ENCODE measurements around the gene CISD1. TPM values are rescaled to one million over a fixed set of nuclear protein-coding genes. Genes with fewer than 3 reads are reported as not detected.
A peak's percentile ranks its signal among the peaks of the same experiment; 100 is the strongest.
"Not testable (repeated sequence)": the region's sequence is repeated elsewhere in the genome, so short reads cannot be mapped to it uniquely, and the experiment has no call there.

The CISD1 gene
- 51.7 and 55.2 TPM in 2 replicates for polyA plus RNA-seq (2014; cell fraction: cytosol; rRNA removed)
- polyA plus RNA-seq (2014; cell fraction: nucleus; rRNA removed): 42.4 and 60.5 TPM in 2 replicates

DNA sequence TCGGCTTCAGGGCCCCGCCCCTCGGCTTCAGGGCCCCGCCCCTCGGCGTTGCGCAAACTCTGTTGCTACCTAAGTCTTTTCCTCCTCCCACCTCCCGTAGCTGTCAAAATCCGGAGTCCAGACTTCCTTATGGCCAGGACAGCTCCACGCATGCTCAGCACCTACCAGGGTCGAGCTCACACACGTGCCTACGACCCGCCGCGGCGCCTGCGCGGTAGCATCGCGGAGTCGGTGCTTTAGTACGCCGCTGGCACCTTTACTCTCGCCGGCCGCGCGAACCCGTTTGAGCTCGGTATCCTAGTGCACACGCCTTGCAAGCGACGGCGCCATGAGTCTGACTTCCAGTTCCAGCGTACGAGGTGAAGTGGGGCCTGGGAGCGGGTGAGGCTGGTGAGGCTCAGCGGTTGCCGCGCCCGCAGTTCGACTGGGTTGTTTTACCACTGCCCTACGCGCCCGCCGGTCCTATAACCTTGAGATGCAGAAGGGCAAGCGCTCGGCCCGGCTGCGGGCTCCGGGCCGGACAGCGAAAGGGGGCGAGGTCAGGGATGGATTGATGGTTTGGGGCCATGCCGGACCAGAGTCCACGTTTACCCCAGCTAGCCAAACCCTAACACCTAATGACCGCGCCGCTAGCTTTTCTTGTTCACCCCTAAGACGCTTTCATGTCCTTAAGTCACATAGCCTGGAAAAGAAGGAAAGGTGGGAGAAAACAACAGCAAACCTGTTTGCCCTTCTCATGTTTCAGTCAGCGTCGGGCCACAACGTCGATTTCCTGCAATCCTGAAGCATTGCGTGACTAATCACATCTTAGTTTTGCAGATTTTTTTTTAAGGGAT, at the start of gene CISD1:
Gene CISD1 (plus strand): TSS at position 217 of the 836 bp plus-strand sequence. CDS start 112 bp downstream, at position 329.
- peak; percentile 100 for DNase-seq (ENCODE audit: low spot score)

DNA sequence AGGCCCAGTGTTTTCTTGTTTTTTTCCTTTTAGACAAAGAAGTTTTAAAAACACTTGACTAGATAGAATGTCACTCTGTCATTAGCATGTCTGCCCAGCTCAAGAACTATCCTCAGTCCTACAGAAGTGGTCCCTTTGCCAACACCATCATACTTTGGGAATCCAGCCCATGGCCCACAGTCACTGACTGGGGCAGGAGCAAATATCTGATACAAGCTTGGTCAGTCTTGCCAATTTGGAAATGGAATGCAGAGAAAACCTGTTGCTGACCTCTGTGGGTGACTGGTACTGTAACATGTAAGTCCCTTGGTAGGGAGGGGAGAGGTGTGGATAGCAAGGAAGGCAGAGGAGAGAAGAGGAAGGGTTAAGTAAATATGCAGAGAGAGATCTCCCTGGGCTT, 49.1 kb upstream of the CISD1 start:
- DNase-seq (ENCODE audit: low spot score): no peak

DNA sequence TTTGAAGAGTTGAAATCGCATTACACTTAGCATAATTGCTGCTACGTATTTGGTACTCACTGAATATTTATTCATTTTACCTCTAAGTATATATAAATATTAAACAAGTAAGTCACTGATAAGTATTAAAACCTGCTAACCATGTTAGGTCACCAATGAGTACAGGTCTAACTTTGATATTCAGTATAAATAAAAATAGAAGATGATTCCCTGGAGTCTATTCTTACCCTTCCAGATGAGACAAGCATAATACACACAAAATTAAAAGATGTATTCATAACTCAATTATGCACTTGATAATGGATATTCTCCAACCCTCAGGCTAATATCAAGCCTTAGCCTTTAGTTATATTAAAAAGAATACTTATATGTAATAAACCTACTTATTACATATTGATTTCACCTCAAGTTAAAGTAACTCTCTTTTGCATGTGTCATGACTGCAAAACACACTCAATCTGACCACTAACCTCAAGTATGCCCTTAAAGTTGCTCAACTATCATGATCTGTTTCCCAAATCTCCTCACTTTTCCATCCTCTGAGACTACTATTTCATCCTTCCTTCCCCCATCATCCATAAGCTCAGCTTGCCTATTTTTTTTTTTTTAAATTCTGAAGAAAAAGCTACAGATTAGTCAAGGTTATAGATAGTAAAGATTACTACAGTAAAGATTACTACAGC, 48.1 kb upstream of the CISD1 start:
- DNase-seq (ENCODE audit: low spot score): no peak

DNA sequence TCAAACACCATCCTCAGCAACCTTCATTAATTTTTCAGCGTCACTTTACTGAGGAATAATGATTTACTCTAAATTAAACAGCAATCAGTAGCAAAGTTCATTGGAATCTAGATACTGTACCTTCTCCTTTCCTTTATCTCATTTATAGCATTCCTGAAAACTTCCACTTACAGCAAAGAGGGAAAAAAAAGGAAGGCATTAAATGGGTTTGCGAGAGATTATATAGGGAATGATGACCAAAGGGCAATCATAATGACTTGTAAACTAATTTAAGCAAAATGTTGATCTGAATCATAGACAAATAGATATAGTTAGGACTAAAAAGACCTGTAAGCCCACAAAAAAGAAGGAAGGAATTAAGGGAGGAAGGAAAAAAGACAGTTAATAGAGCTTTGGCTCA, 43.3 kb upstream of the CISD1 start:
- no peak for DNase-seq (ENCODE audit: low spot score)

DNA sequence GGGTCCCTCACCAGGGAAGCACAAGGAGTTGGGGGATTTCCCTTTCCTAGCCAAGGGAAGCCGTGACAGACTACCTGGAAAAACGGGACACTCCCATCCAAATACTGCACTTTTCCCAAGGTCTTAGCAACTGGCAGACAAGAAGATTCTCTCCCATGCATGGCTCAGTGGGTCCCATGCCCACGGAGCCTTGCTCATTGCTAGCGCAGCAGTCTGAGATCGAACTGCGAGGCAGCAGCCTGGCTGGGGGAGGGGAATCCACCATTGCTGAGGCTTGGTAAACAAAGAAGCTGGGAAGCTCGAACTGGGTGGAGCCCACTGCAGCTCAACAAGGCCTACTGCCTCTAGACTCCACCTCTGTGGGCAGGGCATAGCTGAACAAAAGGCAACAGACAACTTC, 39.1 kb upstream of the CISD1 start:
- not testable (repeated sequence) for DNase-seq (ENCODE audit: low spot score)

DNA sequence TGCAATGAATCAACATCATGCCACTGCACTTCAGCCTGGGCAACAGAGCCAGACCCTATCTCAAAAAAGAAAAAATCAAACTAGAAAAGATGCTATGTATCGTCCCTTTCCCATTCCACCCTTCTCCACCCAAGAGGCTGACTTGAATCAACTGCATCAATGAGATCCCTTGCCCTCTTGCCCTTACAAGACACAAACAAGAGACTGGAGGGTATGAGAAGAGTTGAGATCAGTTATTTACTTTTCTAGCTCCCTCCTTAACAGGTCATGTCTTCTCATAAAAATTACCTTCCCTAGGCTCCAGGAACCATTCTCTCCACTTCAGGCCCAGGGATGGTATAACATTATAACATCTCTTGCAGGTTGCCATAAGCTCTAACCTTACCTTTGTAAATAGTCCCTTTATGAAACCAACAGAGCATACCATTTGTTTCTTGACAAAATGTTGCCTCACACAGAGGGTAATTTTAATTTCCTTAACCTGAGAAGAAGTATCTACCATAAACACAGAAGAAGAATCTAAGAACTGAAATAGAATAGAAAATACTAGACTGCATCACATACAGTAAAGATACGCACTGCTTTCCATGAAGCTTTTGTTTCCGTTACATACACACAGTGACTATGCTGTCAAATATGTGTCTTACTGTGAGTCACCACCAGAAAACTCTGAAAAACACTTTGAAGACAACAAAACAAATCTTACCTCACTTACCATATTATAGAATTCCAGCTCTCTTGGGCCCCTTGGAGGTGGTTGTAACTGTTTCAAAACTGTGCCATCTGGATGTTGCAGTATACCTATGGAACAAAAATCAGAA, 31.7 kb upstream of the CISD1 start:
- no peak for DNase-seq (ENCODE audit: low spot score)

DNA sequence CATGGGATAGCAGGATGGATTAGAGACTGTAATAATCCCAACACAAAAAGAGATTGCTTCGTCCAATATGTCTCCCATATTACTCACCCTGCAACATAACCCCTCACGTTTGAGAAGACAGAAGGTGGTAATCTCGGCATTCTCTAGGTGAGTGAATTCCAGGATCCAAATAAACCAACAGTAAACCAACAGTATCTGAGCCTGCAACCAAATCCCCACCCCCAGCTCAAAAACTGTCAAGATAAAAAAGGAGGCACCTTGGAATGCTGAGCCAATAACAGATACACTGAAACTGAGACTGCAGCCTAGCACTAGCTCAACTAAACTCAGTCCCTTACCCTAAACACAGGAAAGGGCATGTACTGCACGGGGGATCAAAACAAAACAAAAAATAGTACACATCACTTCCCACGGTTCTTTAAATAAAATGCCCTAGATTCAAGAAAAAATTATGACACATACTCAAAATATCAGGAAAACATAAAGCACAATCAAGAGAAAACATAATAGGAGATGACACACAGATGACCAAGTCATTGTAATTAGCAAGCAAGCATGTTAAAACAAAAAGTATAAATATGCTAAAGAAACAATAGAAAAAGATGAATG, 29.3 kb upstream of the CISD1 start:
- DNase-seq (ENCODE audit: low spot score): no peak

DNA sequence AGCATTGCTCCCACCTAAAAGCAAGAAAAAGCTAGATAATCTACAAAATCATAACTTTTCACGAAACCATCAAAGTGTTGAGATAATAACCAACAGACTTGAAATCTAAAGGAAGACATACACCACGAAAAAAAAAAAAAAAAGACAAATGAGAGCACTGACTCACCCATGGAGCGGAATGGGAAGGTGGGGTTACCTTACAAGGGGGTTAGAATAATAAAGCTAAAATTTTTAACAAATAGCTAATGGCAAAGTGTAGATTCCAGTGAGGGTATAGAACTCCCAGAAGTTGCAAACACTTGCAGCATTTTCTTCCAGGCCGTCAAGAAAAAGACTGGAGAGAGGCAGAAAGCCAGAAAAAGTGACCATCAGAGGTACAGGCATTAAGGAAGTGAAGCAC, 28.4 kb upstream of the CISD1 start:
- no peak for DNase-seq (ENCODE audit: low spot score)

DNA sequence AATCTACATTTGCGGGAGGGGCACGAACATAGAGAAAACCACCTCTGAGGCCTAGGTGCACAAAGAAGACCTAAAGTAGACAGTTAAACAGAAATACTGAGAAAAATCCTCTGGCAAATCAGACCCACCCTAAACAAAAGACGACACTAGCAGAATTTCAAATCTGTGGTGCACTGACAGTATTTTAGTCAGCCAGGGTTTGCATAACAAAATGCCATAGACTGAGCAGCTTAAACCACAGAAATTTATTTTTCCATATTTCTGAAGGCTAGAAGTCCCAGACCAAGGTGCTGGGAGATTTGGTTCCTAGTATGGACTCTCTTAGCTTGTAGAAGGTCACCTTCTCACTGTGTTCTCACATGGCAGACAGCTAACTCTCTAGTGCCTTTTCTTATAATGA, 27.6 kb upstream of the CISD1 start:
- no peak for DNase-seq (ENCODE audit: low spot score)

DNA sequence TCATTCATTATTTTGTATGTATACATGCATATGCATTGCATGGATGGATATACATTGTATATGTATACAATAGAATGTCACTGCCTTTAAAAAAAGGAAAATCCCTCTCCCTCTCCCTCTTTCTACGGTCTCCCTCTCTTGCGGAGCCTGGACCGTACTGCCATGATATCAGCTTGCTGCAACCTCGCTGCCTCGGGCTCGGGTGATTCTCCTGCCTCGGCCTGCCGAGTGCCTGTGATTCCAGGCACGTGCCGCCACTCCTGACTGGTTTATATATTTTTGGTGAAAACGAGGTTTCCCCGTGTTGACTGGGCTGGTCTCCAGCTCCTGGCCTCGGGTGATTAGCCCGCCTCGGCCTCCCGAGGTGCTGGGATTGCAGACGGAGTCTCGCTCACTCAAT, 25.7 kb upstream of the CISD1 start:
- no peak for DNase-seq (ENCODE audit: low spot score)

DNA sequence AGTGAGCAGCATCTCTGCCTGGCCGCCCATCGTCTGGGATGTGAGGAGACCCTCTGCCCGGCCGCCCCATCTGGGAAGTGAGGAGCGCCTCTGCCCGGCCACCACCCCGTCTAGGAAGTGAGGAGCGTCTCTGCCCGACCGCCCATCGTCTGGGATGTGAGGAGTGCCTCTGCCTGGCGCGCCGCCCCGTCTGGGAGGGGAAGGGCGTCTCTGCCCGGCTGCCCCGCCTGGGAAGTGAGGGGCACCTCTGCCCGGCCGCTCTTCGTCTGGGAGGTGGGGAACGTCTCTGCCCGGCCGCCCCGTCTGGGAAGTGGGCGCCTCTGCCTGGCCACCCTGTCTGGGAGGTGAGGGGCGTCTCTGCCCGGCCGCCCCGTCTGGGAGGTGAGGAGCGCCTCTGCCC, 25.2 kb upstream of the CISD1 start:
- DNase-seq (ENCODE audit: low spot score): not testable (repeated sequence)

DNA sequence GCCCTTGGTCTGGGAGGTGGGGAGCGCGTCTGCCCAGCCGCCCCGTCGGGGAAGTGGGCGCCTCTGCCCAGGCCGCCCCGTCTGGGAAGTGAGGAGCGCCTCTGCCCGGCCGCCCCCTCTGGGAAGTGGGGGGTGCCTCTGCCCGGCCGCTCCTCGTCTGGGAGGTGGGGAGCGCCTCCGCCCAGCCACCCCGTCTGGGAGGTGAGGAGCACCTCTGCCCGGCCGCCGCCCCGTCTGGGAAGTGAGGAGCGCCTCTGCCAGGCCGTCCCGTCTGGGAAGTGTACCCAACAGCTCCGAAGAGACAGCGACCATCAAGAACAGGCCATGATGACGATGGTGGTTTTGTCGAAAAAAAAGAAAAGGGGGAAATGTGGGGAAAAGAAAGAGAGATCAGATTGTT, 24.7 kb upstream of the CISD1 start:
- DNase-seq (ENCODE audit: low spot score): not testable (repeated sequence)

DNA sequence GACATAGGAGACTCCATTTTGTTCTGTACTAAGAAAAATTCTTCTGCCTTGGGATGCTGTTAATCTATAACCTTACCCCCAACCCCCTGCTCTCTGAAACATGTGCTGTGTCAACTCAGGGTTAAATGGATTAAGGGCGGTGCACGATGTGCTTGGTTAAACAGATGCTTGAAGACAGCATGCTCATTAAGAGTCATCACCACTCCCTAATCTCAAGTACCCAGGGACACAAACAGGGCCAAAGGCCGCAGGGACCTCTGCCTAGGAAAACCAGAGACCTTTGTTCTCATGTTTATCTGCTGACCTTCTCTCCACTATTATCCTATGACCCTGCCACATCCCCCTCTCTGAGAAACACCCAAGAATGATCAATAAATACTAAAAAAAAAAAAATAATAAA, 24.3 kb upstream of the CISD1 start:
- DNase-seq (ENCODE audit: low spot score): not testable (repeated sequence)

DNA sequence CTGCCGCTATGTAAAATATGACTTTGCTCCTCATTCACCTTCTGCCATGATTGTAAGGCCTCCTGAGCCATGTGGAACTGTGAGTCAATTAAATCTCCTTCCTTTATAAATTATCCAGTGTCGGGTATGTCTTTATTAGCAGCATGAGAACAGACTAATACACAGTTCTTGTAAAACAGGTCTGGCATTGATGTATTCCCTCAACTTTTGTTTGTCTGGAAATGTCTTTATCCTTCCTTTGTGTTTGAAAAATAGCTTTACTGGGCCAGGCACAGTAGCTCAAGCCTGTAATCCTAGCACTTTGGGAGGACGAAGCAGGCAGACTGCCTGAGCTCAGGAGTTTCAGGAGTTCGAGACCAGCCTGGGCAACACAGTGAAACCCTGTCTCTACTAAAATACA, 15.8 kb upstream of the CISD1 start:
- DNase-seq (ENCODE audit: low spot score): no peak

DNA sequence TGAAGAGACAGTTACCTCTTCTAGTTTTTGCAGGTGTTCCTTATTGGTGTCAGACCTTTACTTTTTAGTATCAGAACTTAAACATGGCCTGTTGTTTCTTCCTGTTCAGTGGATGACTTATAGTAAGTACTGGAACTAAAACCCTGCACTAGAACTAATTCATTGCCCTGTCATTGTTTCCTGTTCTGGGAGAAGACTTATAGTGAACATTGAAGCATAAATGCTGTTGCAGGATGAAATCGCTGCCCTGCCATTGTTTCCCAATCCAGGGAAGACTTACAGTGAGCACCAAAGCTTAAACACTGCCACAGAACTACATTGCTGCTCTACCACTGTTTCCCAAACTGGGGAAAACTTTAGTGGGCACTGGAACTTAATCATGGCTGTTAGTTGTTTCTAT, 14.3 kb upstream of the CISD1 start:
- no peak for DNase-seq (ENCODE audit: low spot score)

DNA sequence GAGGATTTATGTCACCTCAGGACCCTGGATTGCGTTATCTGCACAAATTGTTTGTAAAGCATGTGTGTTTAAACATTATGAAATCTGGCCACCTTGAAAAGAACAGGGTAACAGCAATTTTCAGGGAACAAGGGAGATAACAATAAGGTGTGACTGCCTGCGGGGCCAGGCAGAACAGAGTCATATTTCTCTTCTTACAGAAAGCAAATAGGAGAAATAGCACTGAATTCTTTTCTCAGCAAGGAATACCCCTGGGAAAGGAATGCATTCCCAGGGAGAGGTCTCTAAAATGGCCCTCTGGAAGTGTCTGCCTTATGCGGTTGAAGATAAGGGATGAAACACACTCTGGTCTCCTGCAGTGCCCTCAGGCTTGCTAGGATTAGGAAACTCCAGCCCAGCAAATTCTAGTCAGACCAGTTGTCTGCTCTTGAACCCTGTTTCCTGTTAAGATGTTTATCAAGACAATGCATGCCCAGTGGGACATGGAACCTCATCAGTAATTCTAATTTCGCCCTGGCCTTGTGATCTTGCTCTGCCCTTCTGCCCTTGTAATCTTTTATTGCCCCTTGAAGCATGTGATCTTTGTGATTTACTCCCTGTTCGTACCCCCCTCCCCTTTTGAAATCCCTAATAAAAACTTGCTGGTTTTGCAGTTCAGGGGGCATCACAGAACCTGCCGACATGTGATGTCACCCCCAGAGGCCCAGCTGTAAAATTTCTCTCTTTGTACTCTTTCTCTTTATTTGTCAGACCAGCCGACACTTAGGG, 12.8 kb upstream of the CISD1 start:
- DNase-seq (ENCODE audit: low spot score): peak; percentile 42

DNA sequence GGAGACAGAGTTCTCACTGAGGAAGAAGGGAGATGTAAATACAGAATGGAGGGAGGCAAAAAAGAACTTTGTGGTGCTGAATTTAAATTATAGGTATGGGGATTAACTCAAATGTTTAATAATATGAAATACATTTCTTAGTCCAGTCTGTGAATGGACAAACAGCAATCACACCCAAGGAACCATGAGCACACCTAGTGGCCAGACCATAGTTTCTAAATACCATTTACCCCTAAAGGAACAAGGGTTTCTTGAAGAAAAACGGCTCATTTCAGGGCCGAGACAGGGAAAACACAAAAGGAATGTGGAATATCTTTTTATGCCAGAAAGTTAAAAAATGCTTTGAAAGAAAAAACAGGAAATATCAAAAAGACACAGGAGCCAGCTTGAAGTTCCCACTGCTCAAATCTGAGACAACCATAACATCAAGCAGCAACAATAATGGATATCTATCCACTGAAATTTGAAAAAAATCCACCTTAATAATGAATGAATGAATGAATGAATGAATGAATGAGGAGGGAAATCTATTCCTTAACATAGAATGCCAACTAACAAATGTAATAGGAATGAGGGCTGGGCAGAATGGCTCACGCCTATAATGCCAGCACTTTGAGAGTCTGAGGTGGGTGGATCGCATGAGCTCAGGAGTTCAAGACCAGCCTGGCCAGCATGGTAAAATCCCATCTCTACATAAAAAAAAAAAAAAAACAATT, 9.8 kb upstream of the CISD1 start:
- DNase-seq (ENCODE audit: low spot score): no peak

DNA sequence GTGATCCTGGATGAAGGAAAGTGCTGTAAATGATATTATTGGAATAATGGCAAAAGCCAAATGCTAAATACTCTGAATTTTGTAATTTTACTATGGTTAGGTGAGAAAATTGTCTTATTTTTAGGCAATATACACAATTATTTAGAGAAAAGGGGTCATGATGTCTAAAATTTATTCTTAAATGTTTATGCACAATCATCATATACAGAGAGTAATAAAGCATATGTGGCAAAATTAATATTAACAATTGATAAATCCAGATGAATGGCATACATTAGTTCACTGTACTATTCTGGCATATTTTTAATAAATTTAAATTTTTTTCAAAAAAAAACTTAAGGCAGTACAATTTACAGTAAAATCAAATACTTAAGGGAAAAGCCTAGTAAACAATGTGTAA, 8.6 kb upstream of the CISD1 start:
- DNase-seq (ENCODE audit: low spot score): no peak

DNA sequence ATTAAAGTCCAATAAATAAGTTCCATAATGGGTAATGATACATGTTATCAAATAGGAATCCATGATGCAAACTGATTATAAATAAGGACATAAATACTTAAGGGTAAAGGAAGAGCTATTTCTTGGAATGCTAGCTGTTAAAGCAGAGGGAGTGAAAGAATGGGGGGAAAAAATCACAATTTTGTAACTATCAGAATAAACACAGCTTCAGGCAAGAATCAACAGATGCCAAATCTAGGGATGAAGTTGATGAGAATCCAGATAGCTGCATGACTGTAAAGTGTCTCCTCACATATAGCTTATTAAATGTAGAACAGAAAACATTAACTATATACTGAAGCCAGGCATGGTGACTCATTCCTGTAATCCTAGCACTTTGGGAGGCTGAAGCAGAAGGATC, 6.2 kb upstream of the CISD1 start:
- DNase-seq (ENCODE audit: low spot score): no peak

DNA sequence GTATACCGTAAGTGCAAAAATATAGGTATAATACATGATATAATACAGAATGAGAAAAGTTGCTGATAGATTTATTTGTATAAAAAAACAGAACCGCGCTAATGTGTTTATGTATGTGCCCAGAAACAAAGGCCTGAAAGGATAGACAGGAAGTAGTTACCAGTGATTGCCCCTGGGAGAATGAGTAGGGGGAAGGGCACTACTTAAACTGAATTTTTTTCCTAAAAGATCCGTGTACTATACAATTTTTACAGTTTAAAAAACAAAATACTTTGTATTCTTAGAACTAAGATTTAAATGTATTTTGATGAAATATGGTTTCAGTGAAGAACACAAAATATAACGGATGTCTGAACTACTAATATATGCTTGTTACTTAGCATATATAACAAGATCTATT, 4.2 kb upstream of the CISD1 start:
- DNase-seq (ENCODE audit: low spot score): no peak

All from SK-N-DZ (cell line).